Ovary (tissue), 3 donors: Measurements from ENCODE around the gene DUSP21.

Experiments used
- EP300 ChIP-seq: sonication (generic); formaldehyde crosslinking; IDR thresholded peaks from one replicate; pipeline ENCODE4 v1.6.1; 2017; ENCODE audit warnings: antibody characterized with exemption
- POLR2A ChIP-seq: fragments of 450-650 bp; IDR thresholded peaks from one replicate; pipeline ENCODE4 v1.6.1; 2017; ENCODE audit warnings: antibody characterized with exemption, mild to moderate bottlenecking, moderate library complexity
- TF ChIP-seq, protein P1 (sequence below), 3 donors: fragments of 450-650 bp in 2 of 3; fragments of 200-600 bp in 1 of 3; IDR thresholded peaks; one replicate each; pipeline versions ENCODE4 v1.5.1 to v1.8.0; 2016 to 2022; ENCODE audit warnings: antibody characterized with exemption in 3 of 3, mild to moderate bottlenecking in 1 of 3
- donor health status: DM: no; HTN: no; CAD: no.

DNA sequence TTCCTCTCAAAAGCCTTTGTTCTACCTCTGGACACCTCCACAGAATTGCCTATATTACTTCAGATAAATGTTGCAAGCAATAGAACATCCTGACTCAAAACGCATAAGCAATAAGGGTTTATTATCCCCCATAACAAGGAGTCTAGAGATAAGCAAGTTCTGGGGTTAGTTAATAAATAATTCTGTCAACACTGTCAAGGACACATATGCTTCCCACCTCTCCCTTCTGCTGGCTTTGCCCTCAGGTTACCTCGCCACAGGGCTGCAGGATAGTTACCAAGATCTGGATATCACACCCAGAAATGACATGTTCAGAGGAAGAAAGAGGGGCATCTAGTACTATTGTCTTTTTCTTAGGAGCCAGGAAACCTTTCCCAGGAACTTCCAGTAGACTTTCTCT, 14.0 kb upstream of the DUSP21 start:
- TF ChIP-seq, protein P1, sequence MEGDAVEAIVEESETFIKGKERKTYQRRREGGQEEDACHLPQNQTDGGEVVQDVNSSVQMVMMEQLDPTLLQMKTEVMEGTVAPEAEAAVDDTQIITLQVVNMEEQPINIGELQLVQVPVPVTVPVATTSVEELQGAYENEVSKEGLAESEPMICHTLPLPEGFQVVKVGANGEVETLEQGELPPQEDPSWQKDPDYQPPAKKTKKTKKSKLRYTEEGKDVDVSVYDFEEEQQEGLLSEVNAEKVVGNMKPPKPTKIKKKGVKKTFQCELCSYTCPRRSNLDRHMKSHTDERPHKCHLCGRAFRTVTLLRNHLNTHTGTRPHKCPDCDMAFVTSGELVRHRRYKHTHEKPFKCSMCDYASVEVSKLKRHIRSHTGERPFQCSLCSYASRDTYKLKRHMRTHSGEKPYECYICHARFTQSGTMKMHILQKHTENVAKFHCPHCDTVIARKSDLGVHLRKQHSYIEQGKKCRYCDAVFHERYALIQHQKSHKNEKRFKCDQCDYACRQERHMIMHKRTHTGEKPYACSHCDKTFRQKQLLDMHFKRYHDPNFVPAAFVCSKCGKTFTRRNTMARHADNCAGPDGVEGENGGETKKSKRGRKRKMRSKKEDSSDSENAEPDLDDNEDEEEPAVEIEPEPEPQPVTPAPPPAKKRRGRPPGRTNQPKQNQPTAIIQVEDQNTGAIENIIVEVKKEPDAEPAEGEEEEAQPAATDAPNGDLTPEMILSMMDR (IDR thresholded peaks at IDR 0.05) = no peak
- TF ChIP-seq POLR2A (no peak), EP300 (no peak)
